ENCODE data around the gene PHYHD1. TPM values are rescaled to one million over a fixed set of nuclear protein-coding genes. Genes with fewer than 3 reads are reported as not detected.
A peak's percentile ranks its signal among the peaks of the same experiment; 100 is the strongest.

The PHYHD1 gene
- total RNA-seq, 1 donor from 2014 or later: 3.4 TPM

DNA sequence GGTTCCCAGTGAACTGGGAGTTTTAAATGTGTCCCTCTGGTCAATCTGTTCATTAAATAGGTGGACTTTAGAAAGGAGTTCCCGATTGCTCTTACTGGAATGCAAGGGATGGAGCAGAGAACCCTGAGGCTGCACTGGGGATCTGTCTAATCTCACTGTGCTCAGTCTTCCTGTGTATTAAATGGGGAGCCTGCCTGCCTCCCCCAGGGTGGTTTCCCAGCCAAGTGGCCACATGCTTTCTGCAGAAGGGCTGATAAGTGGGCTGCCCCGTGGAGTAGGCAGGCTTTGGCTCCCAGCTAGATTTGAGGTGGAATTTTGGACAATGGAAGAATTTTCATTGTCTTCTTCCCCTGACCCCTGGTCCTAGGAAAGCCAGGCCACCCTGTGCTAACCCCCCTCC, 14.0 kb upstream of the PHYHD1 start:
- no peak overlapping the region for H3K4me3 Mint-ChIP-seq (ENCODE audit: unreplicated experiment)
- peaks cover 35% of the 10 kb centered on the region for H3K4me1 Mint-ChIP-seq (ENCODE audit: low read depth)
- no peak for TF ChIP-seq CTCF (IDR thresholded peaks at IDR 0.05)
- no peaks in the 10 kb centered on the region for H3K27me3 Mint-ChIP-seq (ENCODE audit: low read depth)
- peaks cover 29% of the 10 kb centered on the region for H3K36me3 Mint-ChIP-seq (ENCODE audit: low read depth)
- DNase-seq (ENCODE audit: low spot score): no peak
- H3K9me3 Mint-ChIP-seq (ENCODE audit: low read depth): no peaks in the 10 kb centered on the region
- peak overlapping the region; percentile 69 for H3K27ac Mint-ChIP-seq (ENCODE audit: unreplicated experiment)

DNA sequence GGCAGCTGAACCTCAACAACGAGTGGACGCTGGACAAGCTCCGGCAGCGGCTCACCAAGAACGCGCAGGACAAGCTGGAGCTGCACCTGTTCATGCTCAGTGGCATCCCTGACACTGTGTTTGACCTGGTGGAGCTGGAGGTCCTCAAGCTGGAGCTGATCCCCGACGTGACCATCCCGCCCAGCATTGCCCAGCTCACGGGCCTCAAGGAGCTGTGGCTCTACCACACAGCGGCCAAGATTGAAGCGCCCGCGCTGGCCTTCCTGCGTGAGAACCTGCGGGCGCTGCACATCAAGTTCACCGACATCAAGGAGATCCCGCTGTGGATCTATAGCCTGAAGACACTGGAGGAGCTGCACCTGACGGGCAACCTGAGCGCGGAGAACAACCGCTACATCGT, 12.4 kb upstream of the PHYHD1 start:
- H3K4me1 Mint-ChIP-seq (ENCODE audit: low read depth): peaks cover 37% of the 10 kb centered on the region
- peaks cover 35% of the 10 kb centered on the region for H3K36me3 Mint-ChIP-seq (ENCODE audit: low read depth)
- H3K4me3 Mint-ChIP-seq (ENCODE audit: unreplicated experiment): no peak overlapping the region
- H3K27ac Mint-ChIP-seq (ENCODE audit: unreplicated experiment): no peak overlapping the region
- H3K27me3 Mint-ChIP-seq (ENCODE audit: low read depth): no peaks in the 10 kb centered on the region
- H3K9me3 Mint-ChIP-seq (ENCODE audit: low read depth): no peaks in the 10 kb centered on the region
- TF ChIP-seq CTCF (IDR thresholded peaks at IDR 0.05): no peak
- no peak for DNase-seq (ENCODE audit: low spot score)

DNA sequence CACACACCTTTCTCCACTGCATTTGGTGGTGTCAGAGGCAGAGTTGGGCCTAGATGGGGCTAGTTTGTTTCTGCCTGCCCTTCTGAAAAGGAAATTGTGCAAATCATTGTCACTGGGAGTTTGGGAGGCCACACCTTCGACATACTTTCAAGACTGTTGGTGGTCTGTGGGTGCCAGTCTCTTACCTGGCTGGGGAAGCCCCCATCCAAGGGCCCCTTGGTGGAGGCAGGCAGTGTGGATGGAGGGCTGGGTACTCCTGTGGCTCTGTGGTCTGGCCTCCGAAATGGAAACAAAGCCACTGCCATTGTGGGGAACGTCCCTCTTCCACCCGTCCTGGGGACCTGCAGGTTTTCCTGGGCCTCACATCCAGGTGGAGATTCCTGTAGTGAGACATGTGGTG, 10.9 kb upstream of the PHYHD1 start:
- peaks cover 31% of the 10 kb centered on the region for H3K4me1 Mint-ChIP-seq (ENCODE audit: low read depth)
- no peak overlapping the region for H3K4me3 Mint-ChIP-seq (ENCODE audit: unreplicated experiment)
- DNase-seq (ENCODE audit: low spot score): no peak
- peaks cover 37% of the 10 kb centered on the region for H3K36me3 Mint-ChIP-seq (ENCODE audit: low read depth)
- no peak overlapping the region for H3K27ac Mint-ChIP-seq (ENCODE audit: unreplicated experiment)
- no peak for TF ChIP-seq CTCF (IDR thresholded peaks at IDR 0.05)
- H3K27me3 Mint-ChIP-seq (ENCODE audit: low read depth): no peaks in the 10 kb centered on the region
- H3K9me3 Mint-ChIP-seq (ENCODE audit: low read depth): no peaks in the 10 kb centered on the region

- peaks cover 36% of the 10 kb centered on the region for H3K4me1 Mint-ChIP-seq (ENCODE audit: low read depth)
- no peaks in the 10 kb centered on the region for H3K27me3 Mint-ChIP-seq (ENCODE audit: low read depth)
- no peak for TF ChIP-seq CTCF (IDR thresholded peaks at IDR 0.05)
- H3K4me3 Mint-ChIP-seq (ENCODE audit: unreplicated experiment): no peak overlapping the region
- H3K36me3 Mint-ChIP-seq (ENCODE audit: low read depth): peaks cover 37% of the 10 kb centered on the region
- H3K27ac Mint-ChIP-seq (ENCODE audit: unreplicated experiment): peak overlapping the region; percentile 73
- no peak for DNase-seq (ENCODE audit: low spot score)
- no peaks in the 10 kb centered on the region for H3K9me3 Mint-ChIP-seq (ENCODE audit: low read depth)
These were observed 9.9 kb upstream of the PHYHD1 start for GRCh38 chr9:128910906-128911305.

DNA sequence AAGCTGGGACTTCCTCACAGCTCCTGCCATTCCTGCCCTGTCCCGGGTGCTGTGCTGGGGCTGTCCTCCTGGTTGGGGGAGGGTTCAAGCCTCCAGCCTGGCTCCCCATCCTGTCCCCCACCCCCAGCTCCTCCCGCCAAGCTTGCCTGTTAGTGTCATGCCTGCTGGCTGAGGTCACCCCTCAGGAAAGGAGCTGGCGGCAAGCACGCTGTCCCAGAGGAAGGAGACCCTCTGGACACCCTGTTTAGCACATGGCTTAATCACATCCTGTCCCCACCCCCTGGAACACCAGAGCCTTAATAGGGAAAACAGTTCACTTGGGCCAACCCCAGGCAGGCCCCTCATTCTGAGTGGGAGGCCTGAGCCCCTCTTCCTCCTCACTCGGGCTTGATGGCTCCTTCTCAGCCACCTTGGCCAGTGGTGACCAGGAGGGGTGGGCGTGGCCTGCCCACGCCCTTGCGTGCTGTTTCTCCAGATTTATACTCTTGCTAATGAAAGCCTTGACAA, 9.2 kb upstream of the PHYHD1 start:
- H3K4me3 Mint-ChIP-seq (ENCODE audit: unreplicated experiment): no peak overlapping the region
- peak overlapping the region; percentile 73 for H3K27ac Mint-ChIP-seq (ENCODE audit: unreplicated experiment)
- H3K27me3 Mint-ChIP-seq (ENCODE audit: low read depth): no peaks in the 10 kb centered on the region
- DNase-seq (ENCODE audit: low spot score): no peak
- peaks cover 37% of the 10 kb centered on the region for H3K36me3 Mint-ChIP-seq (ENCODE audit: low read depth)
- no peaks in the 10 kb centered on the region for H3K9me3 Mint-ChIP-seq (ENCODE audit: low read depth)
- TF ChIP-seq CTCF (IDR thresholded peaks at IDR 0.05): no peak
- H3K4me1 Mint-ChIP-seq (ENCODE audit: low read depth): peaks cover 39% of the 10 kb centered on the region
